GM18526 (cell line): ENCODE results near the gene PLA2G2E.

Source experiments
- POLR2A ChIP-seq: IDR thresholded peaks from 3 replicates; pipeline ENCODE4 v1.6.1; 2011; ENCODE audit not compliant: insufficient read length; ENCODE audit errors: extremely low read depth

The PLA2G2E gene, protein sequence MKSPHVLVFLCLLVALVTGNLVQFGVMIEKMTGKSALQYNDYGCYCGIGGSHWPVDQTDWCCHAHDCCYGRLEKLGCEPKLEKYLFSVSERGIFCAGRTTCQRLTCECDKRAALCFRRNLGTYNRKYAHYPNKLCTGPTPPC

DNA sequence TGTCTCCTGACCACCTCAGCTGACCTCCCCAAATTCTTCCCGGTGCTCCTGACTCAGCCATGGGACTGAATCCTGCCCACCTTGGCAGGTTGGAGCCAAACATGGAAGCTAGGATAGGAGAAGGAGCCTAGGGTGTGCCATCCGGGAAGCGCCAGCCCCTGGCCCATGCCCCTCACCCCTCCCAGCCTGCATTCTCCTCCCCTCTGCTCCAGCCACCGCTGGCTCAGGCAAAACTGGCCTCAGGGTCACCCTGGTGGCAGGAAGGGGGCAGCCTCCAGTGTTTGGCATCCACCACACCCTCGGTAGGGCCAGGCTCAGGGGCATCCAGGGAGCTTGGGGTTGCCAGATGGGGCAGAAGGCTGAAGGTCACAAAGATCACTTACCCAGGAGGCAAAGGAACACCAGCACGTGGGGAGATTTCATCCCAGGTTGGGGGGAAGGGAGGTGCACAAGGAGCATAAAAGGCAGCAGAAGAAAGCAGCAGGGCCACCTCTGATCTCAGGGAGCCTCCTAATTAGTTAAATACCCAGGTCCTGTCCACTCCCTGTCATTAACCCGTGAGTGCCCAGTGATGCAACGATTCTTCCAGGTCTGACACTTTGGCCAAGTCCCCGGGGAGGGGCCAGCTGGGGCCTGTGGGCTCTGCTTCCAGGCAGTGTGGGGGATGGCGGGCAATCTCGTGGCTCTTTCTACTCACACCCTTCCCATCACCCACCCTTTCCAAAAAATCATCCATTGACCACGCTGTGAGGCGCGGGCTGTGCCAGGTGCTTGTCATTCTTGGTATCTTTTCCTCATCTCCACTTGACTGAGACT, at the start of gene PLA2G2E:
Gene PLA2G2E, minus strand, starts transcription at position 481 of the 816 bp plus-strand sequence. Its CDS starts 58 bp downstream, at position 423.
- TF ChIP-seq POLR2A = no peak

DNA sequence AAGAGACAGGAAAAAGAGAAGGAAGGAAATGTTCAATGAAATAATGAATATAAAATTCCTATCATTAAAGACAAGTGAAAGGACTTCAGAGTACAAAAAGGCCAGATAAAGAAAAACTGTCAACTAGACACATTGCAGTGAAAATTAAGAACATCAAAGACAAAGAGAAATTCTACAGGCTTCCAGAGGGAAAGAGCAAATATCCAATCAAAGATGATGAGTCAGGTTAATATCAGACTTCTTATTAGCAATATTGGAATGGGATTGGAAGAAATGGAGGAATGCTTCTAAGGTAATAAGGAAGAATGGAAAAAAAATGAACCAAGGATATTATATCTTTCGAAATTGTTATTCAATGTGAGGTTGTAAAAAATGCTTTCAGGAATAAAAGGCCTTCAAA, 48.2 kb upstream of the PLA2G2E start:
- no peak for TF ChIP-seq POLR2A

DNA sequence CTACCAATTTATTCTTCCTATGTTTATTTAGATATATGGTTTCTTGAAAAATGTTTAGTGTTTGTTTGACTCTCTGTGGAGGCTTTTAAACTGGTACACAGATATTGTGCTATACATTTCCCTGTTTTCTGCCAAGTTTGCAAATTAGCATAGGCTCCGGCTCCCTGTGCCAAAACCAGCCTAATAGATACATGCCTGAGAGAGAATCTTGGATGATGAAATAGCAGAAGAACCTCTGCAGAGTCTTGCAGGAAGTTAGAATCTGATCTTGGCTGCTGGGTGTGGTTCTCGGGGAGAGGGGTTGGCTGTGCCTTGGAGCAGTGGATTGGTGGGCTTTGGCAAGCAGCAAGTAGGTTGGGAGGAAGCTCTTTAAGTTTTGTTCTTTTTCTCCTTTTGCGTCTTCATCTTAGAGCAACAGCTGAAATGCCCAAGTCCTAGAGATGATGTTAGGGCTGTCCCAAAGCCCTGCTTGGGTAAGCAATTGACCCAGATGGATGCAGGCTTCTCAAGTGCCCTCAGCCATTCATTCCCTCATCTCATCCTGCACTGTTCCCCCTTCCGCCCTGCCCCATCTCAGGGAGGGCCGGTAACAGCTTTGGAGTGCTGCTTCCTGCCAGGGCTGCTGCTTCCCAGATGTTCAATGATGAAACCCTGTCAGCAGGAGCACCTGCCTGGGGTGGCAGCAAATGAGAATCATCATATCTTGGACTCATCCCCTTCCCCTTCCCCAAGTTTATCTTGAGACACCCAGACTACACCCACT, 46.7 kb upstream of the PLA2G2E start:
- no peak for TF ChIP-seq POLR2A

DNA sequence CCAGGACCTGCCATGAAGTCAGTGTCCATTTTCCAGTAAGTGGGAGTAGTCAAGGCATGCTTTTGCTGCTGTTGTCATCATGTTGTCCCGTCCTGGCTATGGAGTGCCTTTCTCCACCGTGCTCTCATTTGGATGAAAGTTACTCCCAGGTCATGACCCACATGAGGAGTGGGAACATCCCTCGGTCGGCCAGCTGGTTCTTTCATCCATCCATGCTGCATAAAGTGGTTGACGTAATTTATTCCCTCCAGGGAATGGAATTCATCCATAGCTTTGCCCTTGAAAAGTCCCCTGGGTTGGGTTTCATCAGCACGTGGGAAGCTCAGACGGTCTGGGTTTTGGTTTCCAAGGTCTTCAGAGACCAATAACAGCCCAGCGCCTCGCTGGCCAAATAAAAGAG, 44.4 kb upstream of the PLA2G2E start:
- TF ChIP-seq POLR2A = no peak

DNA sequence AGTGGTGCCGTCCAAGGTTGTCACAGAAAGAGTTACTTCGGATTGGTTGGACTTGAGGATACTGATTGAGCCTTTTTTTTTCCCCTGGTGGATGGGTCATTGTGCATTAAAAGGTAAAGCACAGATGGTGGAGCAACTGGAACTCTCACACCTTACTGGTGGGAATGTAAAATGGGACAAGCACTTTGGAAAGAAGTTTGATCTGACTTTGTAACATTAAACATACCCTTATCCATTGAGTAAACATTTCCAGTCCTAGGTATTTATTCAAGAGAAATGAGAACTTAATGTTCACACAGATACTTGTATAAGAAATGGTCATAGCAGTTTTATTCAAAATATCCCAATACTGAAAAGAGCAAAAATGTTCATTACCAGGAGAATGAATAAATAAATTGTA, 41.1 kb upstream of the PLA2G2E start:
- no peak for TF ChIP-seq POLR2A

DNA sequence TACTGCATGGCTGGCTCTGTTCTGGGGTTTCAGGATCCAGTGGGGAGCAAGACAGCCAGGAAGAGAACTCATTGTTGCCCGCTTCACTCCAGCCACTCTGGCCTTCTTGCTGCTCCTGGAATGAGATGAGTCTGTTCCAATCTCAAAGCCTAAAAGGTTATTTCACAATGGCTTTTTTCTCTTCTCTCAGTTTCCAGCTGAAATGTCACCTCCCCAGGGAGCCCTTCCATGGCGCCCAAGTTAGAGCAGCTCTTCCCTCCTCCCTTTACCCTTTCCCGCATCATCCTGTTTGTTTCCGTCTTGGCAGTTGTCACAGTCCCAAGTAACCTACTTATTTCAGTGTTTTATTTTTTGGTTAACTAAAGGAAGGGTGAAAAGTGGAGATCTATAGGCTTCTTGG, 40.2 kb upstream of the PLA2G2E start:
- no peak for TF ChIP-seq POLR2A

DNA sequence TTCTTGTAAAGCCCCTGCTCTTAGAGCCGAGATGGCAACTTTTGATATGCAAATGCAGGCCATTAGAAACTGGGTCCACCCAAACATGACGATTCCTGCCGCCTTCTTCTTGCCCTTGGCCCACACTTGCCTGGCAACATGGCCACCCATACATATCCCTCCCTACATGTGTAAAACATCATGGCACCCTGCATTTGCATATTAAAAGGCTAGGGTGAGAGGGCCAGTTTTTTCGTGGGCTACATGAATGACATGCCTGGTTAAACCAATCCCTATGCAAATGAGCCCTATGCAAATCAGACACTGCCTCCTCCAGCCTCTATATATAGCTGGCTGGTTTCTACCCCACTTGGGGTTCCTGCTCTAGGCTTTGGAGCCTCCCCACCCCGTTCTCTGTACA, 37.2 kb upstream of the PLA2G2E start:
- TF ChIP-seq POLR2A = no peak

DNA sequence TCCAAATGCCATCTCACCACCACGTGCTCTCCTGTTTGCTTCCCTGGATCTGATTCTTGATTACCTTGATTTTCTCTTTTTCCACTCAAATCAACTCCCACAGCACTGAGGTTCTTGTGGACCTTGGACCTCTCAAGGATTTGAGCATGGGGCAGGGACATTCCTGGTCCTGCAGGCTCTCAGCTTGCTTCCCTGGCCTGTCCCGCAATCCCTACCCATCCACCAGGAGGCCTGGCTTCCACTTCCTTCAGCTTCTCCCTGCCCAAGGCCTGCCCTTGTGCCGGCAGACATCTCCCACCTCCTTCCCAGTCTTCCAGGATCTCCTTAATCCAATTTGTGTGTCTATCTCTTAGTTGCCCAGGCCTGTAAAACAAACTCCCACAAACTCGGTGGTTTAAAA, 34.4 kb upstream of the PLA2G2E start:
- TF ChIP-seq POLR2A = no peak

DNA sequence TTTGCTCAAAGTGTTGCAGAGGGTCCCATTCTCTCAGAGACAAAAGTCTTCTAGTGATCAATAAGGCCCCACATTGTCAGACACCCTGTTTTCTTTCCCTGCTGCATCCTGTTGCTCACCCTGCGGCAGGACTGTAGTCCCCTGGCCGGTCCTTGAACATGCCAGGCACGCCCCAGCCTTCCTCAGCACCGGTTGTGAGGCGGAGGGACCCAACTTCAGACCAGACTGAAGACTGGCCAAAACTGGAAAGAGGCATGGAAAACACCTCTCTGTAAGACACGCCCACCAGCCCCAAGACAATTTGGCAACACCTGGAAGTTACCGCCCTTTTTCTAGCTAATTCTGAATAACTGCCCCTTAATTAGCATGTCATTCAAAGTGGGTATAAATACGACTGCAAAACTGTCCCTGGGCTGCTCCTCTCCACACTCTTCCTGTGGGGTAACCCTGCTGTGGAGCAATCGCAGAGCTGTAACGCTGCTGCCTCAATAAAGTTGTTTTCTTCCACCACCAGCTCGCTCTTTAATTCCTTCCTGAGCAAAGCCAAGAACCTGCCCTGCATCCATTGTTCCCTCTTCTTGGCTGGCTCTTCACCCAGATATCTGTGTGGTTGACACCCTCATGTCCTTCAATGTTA, 32.2 kb upstream of the PLA2G2E start:
- TF ChIP-seq POLR2A = no peak

DNA sequence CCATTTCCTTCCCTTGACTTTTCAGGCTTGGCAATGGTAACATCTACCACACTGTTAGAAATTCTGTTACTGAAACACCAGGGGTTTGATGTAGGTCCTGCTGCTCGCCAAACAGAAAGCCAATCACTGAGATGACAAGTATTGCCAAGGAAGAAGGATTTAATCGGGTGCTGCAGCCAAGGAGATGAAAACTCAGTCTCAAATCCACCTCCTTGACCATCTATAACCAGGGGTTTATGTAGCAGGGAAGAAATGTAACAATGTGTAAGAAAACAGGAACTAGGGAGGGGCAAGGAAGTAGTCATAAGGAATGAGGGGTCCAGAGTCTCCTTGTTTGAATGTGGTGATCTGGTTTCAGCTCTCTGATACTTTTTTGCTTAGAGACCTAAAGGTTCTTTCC, 30.6 kb upstream of the PLA2G2E start:
- TF ChIP-seq POLR2A = no peak

DNA sequence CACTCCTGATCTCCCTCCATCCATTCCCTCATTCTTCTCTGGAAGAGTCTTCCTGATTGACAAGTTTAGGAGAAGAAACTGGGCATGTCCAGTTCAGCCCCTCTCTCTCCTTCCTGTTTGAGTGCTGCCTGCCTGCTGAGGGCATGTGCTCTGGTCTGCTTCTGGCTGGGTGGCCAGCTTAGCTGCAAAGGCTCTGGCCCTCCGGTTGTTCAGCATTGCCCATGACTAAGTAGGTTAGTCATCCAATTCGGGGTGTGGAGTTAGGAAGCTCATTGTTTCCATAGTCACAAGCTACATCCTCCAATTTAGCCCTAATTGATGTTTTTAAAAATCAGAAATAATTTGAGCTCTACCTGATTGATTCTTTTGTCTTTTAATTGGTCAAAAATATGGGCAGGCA, 25.6 kb upstream of the PLA2G2E start:
- TF ChIP-seq POLR2A = no peak

DNA sequence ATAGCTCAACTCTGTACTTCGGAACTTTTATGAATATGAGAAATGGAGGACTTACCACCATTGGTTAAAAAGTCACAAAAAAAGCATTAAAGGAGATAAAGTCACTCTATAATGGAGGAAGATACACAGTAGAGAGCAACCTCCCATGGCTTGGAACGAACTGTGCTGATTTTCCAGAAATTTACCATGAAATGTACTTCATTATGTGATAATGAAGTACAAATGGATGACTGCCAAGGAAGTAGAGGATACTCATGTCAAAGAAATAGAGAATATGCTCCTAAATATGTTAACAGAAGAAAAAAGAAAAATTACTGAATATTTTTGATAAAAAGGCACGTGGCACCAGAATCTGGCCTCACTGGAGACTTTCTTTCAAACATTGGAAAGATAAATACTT, 23.6 kb upstream of the PLA2G2E start:
- TF ChIP-seq POLR2A = no peak

DNA sequence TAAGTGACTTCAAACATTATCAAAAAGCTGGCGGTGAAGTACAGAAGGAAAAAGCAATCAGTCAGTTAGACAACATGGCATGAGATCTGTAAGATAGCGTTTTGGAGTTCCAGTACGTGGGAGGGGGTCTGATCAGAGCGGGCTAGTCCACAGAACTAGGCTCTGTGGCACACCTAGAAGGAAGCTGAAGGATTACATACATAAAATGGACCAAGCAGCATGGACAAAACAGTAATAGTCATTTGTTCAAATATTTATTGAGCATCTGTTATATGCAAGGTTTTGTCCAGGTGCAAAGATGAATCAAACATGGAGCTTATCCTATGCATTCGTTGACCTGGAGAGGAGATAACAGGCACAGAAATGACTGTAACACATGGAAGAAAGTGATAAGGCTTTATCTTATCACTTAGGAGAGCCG, 22.9 kb upstream of the PLA2G2E start:
- TF ChIP-seq POLR2A = no peak

DNA sequence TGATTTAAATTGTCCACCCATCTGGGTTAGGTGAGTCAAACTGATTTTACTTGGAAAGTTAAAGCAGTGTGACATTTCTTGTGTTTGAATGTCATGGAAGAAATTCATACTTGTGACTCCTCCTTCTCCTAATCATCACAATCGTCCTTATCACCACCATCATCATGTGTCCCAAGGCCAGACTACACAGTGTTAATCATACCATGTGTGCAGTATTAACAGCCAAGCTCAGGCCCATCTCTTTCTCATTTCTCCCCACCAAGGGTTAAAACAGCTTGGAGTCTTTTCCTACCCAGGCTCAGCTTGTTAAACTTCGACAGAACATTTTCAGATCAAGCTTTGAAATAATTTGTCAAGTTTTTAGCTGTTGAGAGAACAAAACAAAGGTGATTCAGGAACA, 22.5 kb upstream of the PLA2G2E start:
- TF ChIP-seq POLR2A = no peak

DNA sequence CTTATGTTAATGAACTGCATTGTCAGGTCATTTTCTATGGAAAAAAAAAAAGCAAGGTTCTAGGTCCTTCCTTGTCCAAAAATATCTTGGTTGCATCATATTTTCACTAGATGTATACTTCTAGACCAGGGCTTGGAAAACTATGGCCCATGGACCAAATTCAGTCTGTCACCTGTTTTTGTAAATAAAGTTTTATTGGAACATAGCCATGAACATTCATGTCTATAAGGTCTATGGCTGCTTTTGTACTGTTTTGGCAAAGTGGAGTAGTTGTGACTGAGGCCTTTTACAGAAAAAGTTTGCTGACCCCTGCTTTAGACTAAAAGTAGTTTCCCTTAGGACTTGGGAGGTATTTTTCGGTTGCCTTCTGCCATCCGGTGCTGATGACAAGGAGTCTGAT, 19.2 kb upstream of the PLA2G2E start:
- TF ChIP-seq POLR2A = no peak

DNA sequence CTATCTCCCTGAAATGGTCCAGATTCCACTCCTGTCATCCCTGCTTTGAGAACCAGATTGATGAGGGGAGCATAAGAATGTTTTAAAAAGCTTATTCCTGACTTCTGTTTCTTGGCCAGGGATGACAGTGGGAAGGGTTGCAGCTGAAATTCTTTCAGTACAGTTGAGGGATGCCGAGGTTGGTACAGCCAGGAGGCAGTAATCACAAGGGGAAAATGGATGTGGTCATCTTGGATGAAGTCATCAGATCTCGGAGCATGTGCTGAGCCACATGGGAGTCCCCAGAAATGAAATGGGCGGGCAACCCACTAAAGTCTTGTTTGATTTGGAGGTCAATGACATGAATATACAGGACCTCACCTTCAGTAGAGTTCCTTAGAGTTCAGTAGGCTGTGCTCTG, 18.7 kb upstream of the PLA2G2E start:
- no peak for TF ChIP-seq POLR2A
